Measurements from ENCODE around the gene OLFM1. TPM values are rescaled to one million over a fixed set of nuclear protein-coding genes. Genes with fewer than 3 reads are reported as not detected.
"Not testable (repeated sequence)": the region's sequence is repeated elsewhere in the genome, so short reads cannot be mapped to it uniquely, and the experiment has no call there.

OLFM1 gene
- total RNA-seq, 1 donor from 2014 or later = 2.8 TPM

- peaks cover 4% of the 10 kb centered on the region for H3K4me1 Mint-ChIP-seq (ENCODE audit: low read depth)
- H3K36me3 Mint-ChIP-seq (ENCODE audit: low read depth) = peaks cover 2% of the 10 kb centered on the region
- no peak overlapping the region for H3K4me3 Mint-ChIP-seq (ENCODE audit: unreplicated experiment)
- H3K27me3 Mint-ChIP-seq (ENCODE audit: low read depth) = peaks cover 47% of the 10 kb centered on the region
- H3K9me3 Mint-ChIP-seq (ENCODE audit: low read depth) = no peaks in the 10 kb centered on the region
- DNase-seq (ENCODE audit: low spot score) = no peak
- no peak overlapping the region for H3K27ac Mint-ChIP-seq (ENCODE audit: unreplicated experiment)
- no peak for TF ChIP-seq CTCF (IDR thresholded peaks at IDR 0.05)
These were observed 19.2 kb downstream of the OLFM1 start for GRCh38 chr9:135106551-135107270.

- Mint-ChIP-seq H3K27ac (ENCODE audit: unreplicated experiment) (no peak overlapping the region), H3K4me1 (ENCODE audit: low read depth) (peaks cover 4% of the 10 kb centered on the region), H3K36me3 (ENCODE audit: low read depth) (peaks cover 2% of the 10 kb centered on the region), H3K4me3 (ENCODE audit: unreplicated experiment) (no peak overlapping the region), H3K9me3 (ENCODE audit: low read depth) (no peaks in the 10 kb centered on the region), H3K27me3 (ENCODE audit: low read depth) (peaks cover 45% of the 10 kb centered on the region)
- no peak for DNase-seq (ENCODE audit: low spot score)
- no peak for TF ChIP-seq CTCF (IDR thresholded peaks at IDR 0.05)
These were observed 20.2 kb downstream of the OLFM1 start for GRCh38 chr9:135107581-135108235.

- H3K4me1 Mint-ChIP-seq (ENCODE audit: low read depth) = peaks cover under 1% of the 10 kb centered on the region
- no peaks in the 10 kb centered on the region for H3K9me3 Mint-ChIP-seq (ENCODE audit: low read depth)
- no peak for TF ChIP-seq CTCF (IDR thresholded peaks at IDR 0.05)
- no peak for DNase-seq (ENCODE audit: low spot score)
- H3K27me3 Mint-ChIP-seq (ENCODE audit: low read depth) = peaks cover 39% of the 10 kb centered on the region
- H3K4me3 Mint-ChIP-seq (ENCODE audit: unreplicated experiment) = no peak overlapping the region
- no peak overlapping the region for H3K27ac Mint-ChIP-seq (ENCODE audit: unreplicated experiment)
- H3K36me3 Mint-ChIP-seq (ENCODE audit: low read depth) = no peaks in the 10 kb centered on the region
These were observed 21.5 kb downstream of the OLFM1 start for GRCh38 chr9:135108831-135109510.

GRCh38 chr9:135109650-135110049, 22.2 kb downstream of the OLFM1 start:
- DNase-seq (ENCODE audit: low spot score) = no peak
- H3K27me3 Mint-ChIP-seq (ENCODE audit: low read depth) = peaks cover 39% of the 10 kb centered on the region
- no peaks in the 10 kb centered on the region for H3K4me1 Mint-ChIP-seq (ENCODE audit: low read depth)
- H3K4me3 Mint-ChIP-seq (ENCODE audit: unreplicated experiment) = no peak overlapping the region
- H3K27ac Mint-ChIP-seq (ENCODE audit: unreplicated experiment) = no peak overlapping the region
- no peaks in the 10 kb centered on the region for H3K9me3 Mint-ChIP-seq (ENCODE audit: low read depth)
- TF ChIP-seq CTCF (IDR thresholded peaks at IDR 0.05) = no peak
- H3K36me3 Mint-ChIP-seq (ENCODE audit: low read depth) = no peaks in the 10 kb centered on the region

GRCh38 chr9:135110416-135110815, 22.9 kb downstream of the OLFM1 start:
- no peak for TF ChIP-seq CTCF (IDR thresholded peaks at IDR 0.05)
- no peaks in the 10 kb centered on the region for H3K9me3 Mint-ChIP-seq (ENCODE audit: low read depth)
- no peak overlapping the region for H3K27ac Mint-ChIP-seq (ENCODE audit: unreplicated experiment)
- H3K4me3 Mint-ChIP-seq (ENCODE audit: unreplicated experiment) = no peak overlapping the region
- no peak for DNase-seq (ENCODE audit: low spot score)
- H3K36me3 Mint-ChIP-seq (ENCODE audit: low read depth) = no peaks in the 10 kb centered on the region
- no peaks in the 10 kb centered on the region for H3K4me1 Mint-ChIP-seq (ENCODE audit: low read depth)
- peaks cover 36% of the 10 kb centered on the region for H3K27me3 Mint-ChIP-seq (ENCODE audit: low read depth)

GRCh38 chr9:135111600-135111999, 24.1 kb downstream of the OLFM1 start:
- not testable (repeated sequence) for H3K27ac Mint-ChIP-seq (ENCODE audit: unreplicated experiment); DNase-seq (ENCODE audit: low spot score); H3K4me3 Mint-ChIP-seq (ENCODE audit: unreplicated experiment); H3K9me3 Mint-ChIP-seq (ENCODE audit: low read depth); H3K36me3 Mint-ChIP-seq (ENCODE audit: low read depth); H3K4me1 Mint-ChIP-seq (ENCODE audit: low read depth)
- H3K27me3 Mint-ChIP-seq (ENCODE audit: low read depth) = peaks cover 39% of the 10 kb centered on the region
